A549 (cell line): Measurements from ENCODE around the gene SBK2.

ENCODE experiments used
- CHD4 ChIP-seq: fragments of 200-600 bp; sonication (generic); IDR thresholded peaks from 2 replicates; pipeline ENCODE4 v1.6.1; 2016; ENCODE audit warnings: antibody characterized with exemption, mild to moderate bottlenecking, borderline replicate concordance
- EP300 ChIP-seq, 2 experiments: fragments of >200 bp; sonication (Bioruptor Twin); formaldehyde crosslinking; IDR thresholded peaks; 2 replicates in 1 of 2; 3 replicates in 1 of 2; pipeline ENCODE4 v1.6.1; 2016 to 2017
- GATA3 ChIP-seq: IDR thresholded peaks from 2 replicates; pipeline ENCODE4 v1.6.1; 2012; ENCODE audit warnings: borderline replicate concordance
- MAFK ChIP-seq: fragments of 450-650 bp; IDR thresholded peaks from 2 replicates; pipeline ENCODE4 v1.6.1; 2014; ENCODE audit not compliant: partially characterized antibody
- MAZ ChIP-seq: fragments of 150-350 bp; IDR thresholded peaks from 2 replicates; pipeline ENCODE4 v1.6.1; 2014; ENCODE audit warnings: antibody characterized with exemption, low read depth, low read length, borderline replicate concordance
- MYC ChIP-seq: IDR thresholded peaks from 2 replicates; pipeline ENCODE4 v1.6.1; 2012; ENCODE audit warnings: mild to moderate bottlenecking, inconsistent platforms, low read length, improper control_type of control experiment, borderline replicate concordance
- POLR2A ChIP-seq: IDR thresholded peaks from 2 replicates; pipeline ENCODE4 v1.6.1; 2012; ENCODE audit warnings: mild to moderate bottlenecking, low read length
- RCOR1 ChIP-seq: fragments of 150-350 bp; IDR thresholded peaks from 2 replicates; pipeline ENCODE4 v1.6.1; 2014; ENCODE audit warnings: antibody characterized with exemption, low read length, low read depth
- ZFP36 ChIP-seq: fragments of 450-650 bp; IDR thresholded peaks from 2 replicates; pipeline ENCODE4 v1.6.1; 2014; ENCODE audit warnings: borderline replicate concordance; ENCODE audit not compliant: partially characterized antibody
- ZNF302 ChIP-seq: fragments of 250-450 bp; sonication (Bioruptor Pico); IDR thresholded peaks from 2 replicates; pipeline ENCODE4 v1.9.0; 2021; ENCODE audit warnings: inconsistent platforms, mild to moderate bottlenecking, moderate library complexity
- TF ChIP-seq, protein P1 (sequence below): fragments of >200 bp; sonication (Bioruptor Twin); formaldehyde crosslinking; IDR thresholded peaks from 3 replicates; pipeline ENCODE4 v1.5.1; 2016
- TF ChIP-seq, protein P2 (sequence below): IDR thresholded peaks from 2 replicates; pipeline ENCODE4 v1.6.1; 2012

DNA sequence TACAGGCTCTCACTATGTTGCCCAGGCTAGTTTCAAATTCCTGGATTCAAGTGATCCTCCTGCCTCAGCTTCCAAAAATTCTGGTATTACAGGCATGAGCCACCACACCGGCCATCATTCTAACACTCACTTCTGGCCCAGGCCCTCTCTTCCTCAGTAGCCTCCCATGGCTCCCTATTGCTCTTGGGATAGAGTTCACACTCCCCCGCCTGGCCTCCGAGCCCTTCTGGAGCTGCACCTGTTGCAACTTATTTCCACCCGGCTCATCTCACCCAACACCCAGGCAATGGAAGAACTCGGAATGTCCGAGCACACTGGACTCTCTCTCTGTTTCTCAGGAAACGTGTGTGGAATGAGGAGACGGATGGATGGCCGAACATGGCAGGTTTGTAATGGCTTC is 17.4 kb upstream of the SBK2 start:
- TF ChIP-seq, protein P1, sequence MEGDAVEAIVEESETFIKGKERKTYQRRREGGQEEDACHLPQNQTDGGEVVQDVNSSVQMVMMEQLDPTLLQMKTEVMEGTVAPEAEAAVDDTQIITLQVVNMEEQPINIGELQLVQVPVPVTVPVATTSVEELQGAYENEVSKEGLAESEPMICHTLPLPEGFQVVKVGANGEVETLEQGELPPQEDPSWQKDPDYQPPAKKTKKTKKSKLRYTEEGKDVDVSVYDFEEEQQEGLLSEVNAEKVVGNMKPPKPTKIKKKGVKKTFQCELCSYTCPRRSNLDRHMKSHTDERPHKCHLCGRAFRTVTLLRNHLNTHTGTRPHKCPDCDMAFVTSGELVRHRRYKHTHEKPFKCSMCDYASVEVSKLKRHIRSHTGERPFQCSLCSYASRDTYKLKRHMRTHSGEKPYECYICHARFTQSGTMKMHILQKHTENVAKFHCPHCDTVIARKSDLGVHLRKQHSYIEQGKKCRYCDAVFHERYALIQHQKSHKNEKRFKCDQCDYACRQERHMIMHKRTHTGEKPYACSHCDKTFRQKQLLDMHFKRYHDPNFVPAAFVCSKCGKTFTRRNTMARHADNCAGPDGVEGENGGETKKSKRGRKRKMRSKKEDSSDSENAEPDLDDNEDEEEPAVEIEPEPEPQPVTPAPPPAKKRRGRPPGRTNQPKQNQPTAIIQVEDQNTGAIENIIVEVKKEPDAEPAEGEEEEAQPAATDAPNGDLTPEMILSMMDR = no peak
- TF ChIP-seq, protein P2, sequence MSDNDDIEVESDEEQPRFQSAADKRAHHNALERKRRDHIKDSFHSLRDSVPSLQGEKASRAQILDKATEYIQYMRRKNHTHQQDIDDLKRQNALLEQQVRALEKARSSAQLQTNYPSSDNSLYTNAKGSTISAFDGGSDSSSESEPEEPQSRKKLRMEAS = no peak
- TF ChIP-seq ZNF302 (CRISPR knock-in tag) (no peak), MAFK (no peak), RCOR1 (no peak), EP300 (IDR thresholded peaks at IDR 0.05) (no peak), GATA3 (no peak), CHD4 (no peak), MYC (no peak), ZFP36 (peak; percentile 54), MAZ (no peak), POLR2A (no peak)
